ENCODE measurements around the gene MRAS. TPM values are rescaled to one million over a fixed set of nuclear protein-coding genes. Genes with fewer than 3 reads are reported as not detected.

Gene MRAS
- total and polyA plus RNA-seq, 4 donors: 12.6 to 28.7 (median 22.3) TPM

DNA sequence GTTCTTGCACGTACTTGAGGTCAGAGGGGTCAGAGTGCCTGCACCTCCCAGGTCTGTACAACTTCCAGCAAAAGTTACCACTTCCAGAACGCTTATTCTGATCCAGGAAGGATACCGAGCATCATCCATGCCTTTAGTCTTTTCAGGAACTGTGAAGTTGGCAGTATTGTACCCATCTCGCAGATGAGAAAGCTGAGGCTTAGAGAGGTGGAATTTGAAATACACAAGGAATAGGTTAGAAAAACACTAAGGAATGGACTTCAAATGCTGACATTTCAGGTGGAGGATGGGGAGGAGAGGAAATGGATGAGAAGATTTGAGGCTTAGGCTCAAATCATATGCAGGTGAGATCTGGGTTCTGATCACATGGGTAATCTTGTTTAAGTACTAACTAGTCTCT lies 97.3 kb downstream of the MRAS start:
- Histone ChIP-seq H3K27me3 (ENCODE audit: control insufficient read depth in 3 of 3, insufficient read depth in 3 of 3, low read length in 2 of 3) (no peaks in the 10 kb centered on the region), H3K9me3 (ENCODE audit: control insufficient read depth in 4 of 4, insufficient read depth in 3 of 4, low read length in 3 of 4) (no peaks in the 10 kb centered on the region), H3K27ac (ENCODE audit: low read depth in 1 of 2, low read length in 1 of 2) (peak overlapping the region in 1 of 2 donors; percentile 5), H3K4me1 (ENCODE audit: control insufficient read depth in 5 of 5, insufficient read depth in 5 of 5, low read length in 5 of 5) (peaks cover 0 to 38% (median 3%) of the 10 kb centered on the region in 5 donors), H3K4me3 (no peak overlapping the region), H3K9ac (ENCODE audit: insufficient read depth in 1 of 2, low read length in 2 of 2) (no peak overlapping the region), H3K36me3 (ENCODE audit: control insufficient read depth in 4 of 4, insufficient read depth in 4 of 4, low read length in 4 of 4) (no peaks in the 10 kb centered on the region)
- ATAC-seq (ENCODE audit: insufficient read depth, low FRiP score) (no peak), DNase-seq (no peak)
- 90 to 94% methylated on average over 4 of the region's 4 CpGs for WGBS, 2 donors
- TF ChIP-seq, protein P1, sequence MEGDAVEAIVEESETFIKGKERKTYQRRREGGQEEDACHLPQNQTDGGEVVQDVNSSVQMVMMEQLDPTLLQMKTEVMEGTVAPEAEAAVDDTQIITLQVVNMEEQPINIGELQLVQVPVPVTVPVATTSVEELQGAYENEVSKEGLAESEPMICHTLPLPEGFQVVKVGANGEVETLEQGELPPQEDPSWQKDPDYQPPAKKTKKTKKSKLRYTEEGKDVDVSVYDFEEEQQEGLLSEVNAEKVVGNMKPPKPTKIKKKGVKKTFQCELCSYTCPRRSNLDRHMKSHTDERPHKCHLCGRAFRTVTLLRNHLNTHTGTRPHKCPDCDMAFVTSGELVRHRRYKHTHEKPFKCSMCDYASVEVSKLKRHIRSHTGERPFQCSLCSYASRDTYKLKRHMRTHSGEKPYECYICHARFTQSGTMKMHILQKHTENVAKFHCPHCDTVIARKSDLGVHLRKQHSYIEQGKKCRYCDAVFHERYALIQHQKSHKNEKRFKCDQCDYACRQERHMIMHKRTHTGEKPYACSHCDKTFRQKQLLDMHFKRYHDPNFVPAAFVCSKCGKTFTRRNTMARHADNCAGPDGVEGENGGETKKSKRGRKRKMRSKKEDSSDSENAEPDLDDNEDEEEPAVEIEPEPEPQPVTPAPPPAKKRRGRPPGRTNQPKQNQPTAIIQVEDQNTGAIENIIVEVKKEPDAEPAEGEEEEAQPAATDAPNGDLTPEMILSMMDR (IDR thresholded peaks at IDR 0.05; ENCODE audit: control extremely low read depth, extremely low read depth): no peak

DNA sequence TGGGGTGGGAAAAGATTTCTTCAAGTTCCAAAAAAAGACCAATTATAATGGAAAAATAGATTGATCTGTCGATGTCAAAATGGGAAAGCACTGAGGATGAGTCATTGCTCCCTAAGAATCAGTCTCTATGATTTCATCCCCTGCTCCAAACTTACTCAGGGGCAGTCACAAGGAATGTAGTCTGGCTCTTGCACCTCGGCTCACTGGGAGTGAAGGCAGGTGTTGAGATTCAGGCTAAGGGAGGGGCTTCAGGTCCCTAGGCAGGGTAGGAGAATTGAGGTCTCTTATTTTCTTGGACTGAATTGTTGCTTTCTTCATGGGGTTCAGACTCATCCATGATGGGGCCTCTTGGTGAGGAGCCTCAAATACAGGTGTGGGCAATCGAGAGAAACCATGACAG lies 100.3 kb downstream of the MRAS start:
- DNase-seq: no peak
- Histone ChIP-seq H3K27me3 (ENCODE audit: control insufficient read depth in 3 of 3, insufficient read depth in 3 of 3, low read length in 2 of 3) (no peaks in the 10 kb centered on the region), H3K4me1 (ENCODE audit: control insufficient read depth in 5 of 5, insufficient read depth in 5 of 5, low read length in 5 of 5) (peaks cover 0 to 12% (median 0%) of the 10 kb centered on the region in 5 donors), H3K27ac (ENCODE audit: low read depth in 1 of 2, low read length in 1 of 2) (no peak overlapping the region), H3K9ac (ENCODE audit: insufficient read depth in 1 of 2, low read length in 2 of 2) (no peak overlapping the region), H3K36me3 (ENCODE audit: control insufficient read depth in 4 of 4, insufficient read depth in 4 of 4, low read length in 4 of 4) (no peaks in the 10 kb centered on the region), H3K9me3 (ENCODE audit: control insufficient read depth in 4 of 4, insufficient read depth in 3 of 4, low read length in 3 of 4) (no peaks in the 10 kb centered on the region), H3K4me3 (no peak overlapping the region)
- ATAC-seq (ENCODE audit: insufficient read depth, low FRiP score): no peak
- 73 to 86% methylated on average over 3 of the region's 3 CpGs for WGBS, 2 donors
- TF ChIP-seq, protein P1 (IDR thresholded peaks at IDR 0.05; ENCODE audit: control extremely low read depth, extremely low read depth): no peak

DNA sequence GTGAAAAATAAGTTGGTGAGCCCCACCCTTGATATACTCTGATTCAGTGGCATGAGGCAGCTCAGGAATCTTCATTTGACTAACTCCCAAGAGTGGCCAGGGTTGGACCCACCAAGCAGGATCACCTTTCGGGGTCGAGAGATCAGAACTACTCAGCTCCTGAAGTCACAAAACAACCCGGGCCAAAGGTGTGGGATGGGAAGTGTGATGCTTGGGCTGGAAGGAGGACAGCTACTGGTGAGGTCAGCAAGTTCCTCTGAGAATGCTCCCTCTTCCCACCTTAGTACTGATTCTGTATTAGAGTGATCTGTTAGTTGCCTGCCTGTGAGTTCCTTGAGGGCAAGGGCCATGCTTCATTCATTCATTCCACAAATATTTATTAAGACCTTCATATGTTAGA lies 101.1 kb downstream of the MRAS start:
- Histone ChIP-seq H3K9ac (ENCODE audit: insufficient read depth in 1 of 2, low read length in 2 of 2) (no peak overlapping the region), H3K4me1 (ENCODE audit: control insufficient read depth in 5 of 5, insufficient read depth in 5 of 5, low read length in 5 of 5) (peaks cover 0 to 5% (median 0%) of the 10 kb centered on the region in 5 donors), H3K9me3 (ENCODE audit: control insufficient read depth in 4 of 4, insufficient read depth in 3 of 4, low read length in 3 of 4) (no peaks in the 10 kb centered on the region), H3K36me3 (ENCODE audit: control insufficient read depth in 4 of 4, insufficient read depth in 4 of 4, low read length in 4 of 4) (no peaks in the 10 kb centered on the region), H3K4me3 (no peak overlapping the region), H3K27ac (ENCODE audit: low read depth in 1 of 2, low read length in 1 of 2) (no peak overlapping the region), H3K27me3 (ENCODE audit: control insufficient read depth in 3 of 3, insufficient read depth in 3 of 3, low read length in 2 of 3) (no peaks in the 10 kb centered on the region)
- 91 to 94% methylated on average over 3 of the region's 3 CpGs for WGBS, 2 donors
- DNase-seq: no peak
- no peak for ATAC-seq (ENCODE audit: insufficient read depth, low FRiP score)
- TF ChIP-seq, protein P1 (IDR thresholded peaks at IDR 0.05; ENCODE audit: control extremely low read depth, extremely low read depth): no peak

DNA sequence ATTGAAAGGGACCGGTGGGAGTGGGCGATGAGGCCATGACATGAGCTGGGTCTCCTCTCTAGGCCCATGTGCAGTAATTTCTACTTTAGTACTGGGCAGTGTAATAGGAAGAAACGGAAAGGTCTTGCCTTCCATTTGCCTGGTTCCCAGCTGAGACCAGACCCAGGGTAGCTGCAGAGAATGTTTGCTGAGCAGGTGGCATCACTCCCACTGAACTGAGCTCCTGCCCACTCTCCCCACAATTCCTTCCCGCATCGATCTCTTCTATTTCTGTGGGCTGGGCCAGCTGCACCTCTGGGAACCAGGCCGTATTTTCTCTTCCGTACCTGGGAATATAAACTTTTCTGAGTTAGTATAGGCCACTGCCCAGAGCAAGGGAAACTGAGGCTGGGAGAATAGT lies 101.8 kb downstream of the MRAS start:
- Histone ChIP-seq H3K4me1 (ENCODE audit: control insufficient read depth in 5 of 5, insufficient read depth in 5 of 5, low read length in 5 of 5) (peaks cover 0 to 2% (median 0%) of the 10 kb centered on the region in 5 donors), H3K27ac (ENCODE audit: low read depth in 1 of 2, low read length in 1 of 2) (no peak overlapping the region), H3K4me3 (no peak overlapping the region), H3K9ac (ENCODE audit: insufficient read depth in 1 of 2, low read length in 2 of 2) (no peak overlapping the region), H3K27me3 (ENCODE audit: control insufficient read depth in 3 of 3, insufficient read depth in 3 of 3, low read length in 2 of 3) (no peaks in the 10 kb centered on the region), H3K9me3 (ENCODE audit: control insufficient read depth in 4 of 4, insufficient read depth in 3 of 4, low read length in 3 of 4) (no peaks in the 10 kb centered on the region), H3K36me3 (ENCODE audit: control insufficient read depth in 4 of 4, insufficient read depth in 4 of 4, low read length in 4 of 4) (no peaks in the 10 kb centered on the region)
- 95 to 97% methylated on average over 7 of the region's 7 CpGs for WGBS, 2 donors
- ATAC-seq (ENCODE audit: insufficient read depth, low FRiP score) (no peak), DNase-seq (no peak)
- TF ChIP-seq, protein P1 (IDR thresholded peaks at IDR 0.05; ENCODE audit: control extremely low read depth, extremely low read depth): no peak
